SU-DHL-6 (cell line): ENCODE data around the gene NFIA.

Experiments used
- H2AFZ ChIP-seq: fragments of 200-600 bp; sonication (generic); 2 replicates; pipeline ENCODE4 v1.6.1; 2014; ENCODE audit warnings: low read depth, mild to moderate bottlenecking, moderate library complexity, mixed read lengths, antibody characterized with exemption, low read length; ENCODE audit not compliant: severe bottlenecking
- H3F3A ChIP-seq: fragments of 200-600 bp; shearing (Covaris generic); 2 replicates; pipeline ENCODE4 v1.6.0; 2016; ENCODE audit warnings: antibody characterized with exemption, mild to moderate bottlenecking; ENCODE audit not compliant: insufficient read depth
- H3K27ac ChIP-seq: fragments of 200-600 bp; sonication (generic); 2 replicates; pipeline ENCODE4 v1.5.1; 2016; ENCODE audit warnings: low read depth, mild to moderate bottlenecking, low read length, moderate library complexity, mixed read lengths
- H3K27me3 ChIP-seq: fragments of 200-600 bp; sonication (generic), shearing (Covaris generic); 2 replicates; pipeline ENCODE4 v1.6.0; 2014; ENCODE audit warnings: mild to moderate bottlenecking, low read length
- H3K36me3 ChIP-seq: fragments of 200-600 bp; sonication (generic); 2 replicates; pipeline ENCODE4 v1.6.1; 2014; ENCODE audit warnings: mild to moderate bottlenecking, low read length, mixed read lengths
- H3K4me2 ChIP-seq: fragments of 300-600, 200-600 bp; shearing (Covaris generic), sonication (generic); 2 replicates; pipeline ENCODE4 v1.6.0; 2014; ENCODE audit warnings: low read length, low read depth, mild to moderate bottlenecking; ENCODE audit not compliant: poor library complexity, severe bottlenecking
- H3K4me3 ChIP-seq: fragments of 200-600 bp; sonication (generic); 2 replicates; pipeline ENCODE4 v1.5.1; 2014; ENCODE audit warnings: antibody characterized with exemption, low read length, mild to moderate bottlenecking, mixed read lengths; ENCODE audit not compliant: insufficient read depth, poor library complexity, severe bottlenecking
- H3K79me2 ChIP-seq: fragments of 200-600 bp; sonication (generic); 2 replicates; pipeline ENCODE4 v1.6.1; 2014; ENCODE audit warnings: mild to moderate bottlenecking, low read length, moderate library complexity; ENCODE audit not compliant: insufficient read depth
- H3K9ac ChIP-seq: fragments of 200-600 bp; sonication (generic); 2 replicates; pipeline ENCODE4 v1.7.0; 2014; ENCODE audit warnings: mild to moderate bottlenecking, low read length
- H3K9me2 ChIP-seq: fragments of 200-600 bp; sonication (generic); replicated peaks from 2 replicates; pipeline ENCODE4 v1.6.1; 2014; ENCODE audit warnings: low read length; ENCODE audit not compliant: insufficient read depth
- H3K9me3 ChIP-seq: fragments of 200-600 bp; sonication (generic); 2 replicates; pipeline ENCODE4 v1.6.1; 2014; ENCODE audit warnings: low read length, mixed read lengths; ENCODE audit not compliant: insufficient read depth
- H4K20me1 ChIP-seq: fragments of 200-600 bp; sonication (generic); 2 replicates; pipeline ENCODE4 v1.6.1; 2014; ENCODE audit warnings: low read depth, mild to moderate bottlenecking, antibody characterized with exemption, low read length, moderate library complexity, mixed read lengths
- EZH2phosphoT487 ChIP-seq: fragments of 200-600 bp; sonication (generic), shearing (Covaris generic); conservative IDR thresholded peaks from 2 replicates; pipeline ENCODE4 v1.6.1; 2018; ENCODE audit warnings: mild to moderate bottlenecking, antibody characterized with exemption, low read length, moderate library complexity, mixed read lengths
- TF ChIP-seq, protein P1 (sequence below): fragments of 200-600 bp; sonication (generic); IDR thresholded peaks from one replicate; pipeline ENCODE4 v1.5.1; 2017; ENCODE audit warnings: antibody characterized with exemption, mild to moderate bottlenecking, low read length, moderate library complexity; ENCODE audit not compliant: insufficient read depth, poor library complexity, severe bottlenecking

The NFIA gene

DNA sequence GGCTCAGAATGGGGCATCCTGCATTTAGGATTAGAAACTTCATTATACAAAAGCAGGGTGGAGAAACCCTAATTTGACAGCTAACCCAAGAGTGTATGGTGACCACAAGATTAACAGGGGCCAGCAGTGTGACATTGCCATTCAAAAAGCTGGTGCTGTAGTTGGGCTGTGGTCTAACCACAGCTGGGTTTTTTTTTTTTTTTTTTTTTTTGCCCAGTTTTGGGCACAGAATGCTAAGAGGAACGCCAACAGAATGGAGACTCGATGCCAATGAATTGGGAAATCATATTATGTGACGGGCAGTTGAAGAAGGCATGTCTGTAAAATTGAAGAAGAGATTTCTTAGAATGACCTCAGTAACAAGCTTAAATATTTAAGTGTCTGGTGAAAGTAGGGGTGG is 58.4 kb downstream of the NFIA start:
- TF ChIP-seq, protein P1, sequence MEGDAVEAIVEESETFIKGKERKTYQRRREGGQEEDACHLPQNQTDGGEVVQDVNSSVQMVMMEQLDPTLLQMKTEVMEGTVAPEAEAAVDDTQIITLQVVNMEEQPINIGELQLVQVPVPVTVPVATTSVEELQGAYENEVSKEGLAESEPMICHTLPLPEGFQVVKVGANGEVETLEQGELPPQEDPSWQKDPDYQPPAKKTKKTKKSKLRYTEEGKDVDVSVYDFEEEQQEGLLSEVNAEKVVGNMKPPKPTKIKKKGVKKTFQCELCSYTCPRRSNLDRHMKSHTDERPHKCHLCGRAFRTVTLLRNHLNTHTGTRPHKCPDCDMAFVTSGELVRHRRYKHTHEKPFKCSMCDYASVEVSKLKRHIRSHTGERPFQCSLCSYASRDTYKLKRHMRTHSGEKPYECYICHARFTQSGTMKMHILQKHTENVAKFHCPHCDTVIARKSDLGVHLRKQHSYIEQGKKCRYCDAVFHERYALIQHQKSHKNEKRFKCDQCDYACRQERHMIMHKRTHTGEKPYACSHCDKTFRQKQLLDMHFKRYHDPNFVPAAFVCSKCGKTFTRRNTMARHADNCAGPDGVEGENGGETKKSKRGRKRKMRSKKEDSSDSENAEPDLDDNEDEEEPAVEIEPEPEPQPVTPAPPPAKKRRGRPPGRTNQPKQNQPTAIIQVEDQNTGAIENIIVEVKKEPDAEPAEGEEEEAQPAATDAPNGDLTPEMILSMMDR, result no peak
- TF ChIP-seq EZH2phosphoT487, result no peak
- Histone ChIP-seq H3F3A (no peaks in the 10 kb centered on the region), H3K9me3 (no peaks in the 10 kb centered on the region), H3K79me2 (no peaks in the 10 kb centered on the region), H3K27ac (no peak overlapping the region), H2AFZ (no peak overlapping the region), H4K20me1 (no peaks in the 10 kb centered on the region), H3K9me2 (no peaks in the 10 kb centered on the region), H3K27me3 (no peaks in the 10 kb centered on the region), H3K4me2 (no peak overlapping the region), H3K36me3 (no peaks in the 10 kb centered on the region), H3K4me3 (no peak overlapping the region), H3K9ac (no peak overlapping the region)

DNA sequence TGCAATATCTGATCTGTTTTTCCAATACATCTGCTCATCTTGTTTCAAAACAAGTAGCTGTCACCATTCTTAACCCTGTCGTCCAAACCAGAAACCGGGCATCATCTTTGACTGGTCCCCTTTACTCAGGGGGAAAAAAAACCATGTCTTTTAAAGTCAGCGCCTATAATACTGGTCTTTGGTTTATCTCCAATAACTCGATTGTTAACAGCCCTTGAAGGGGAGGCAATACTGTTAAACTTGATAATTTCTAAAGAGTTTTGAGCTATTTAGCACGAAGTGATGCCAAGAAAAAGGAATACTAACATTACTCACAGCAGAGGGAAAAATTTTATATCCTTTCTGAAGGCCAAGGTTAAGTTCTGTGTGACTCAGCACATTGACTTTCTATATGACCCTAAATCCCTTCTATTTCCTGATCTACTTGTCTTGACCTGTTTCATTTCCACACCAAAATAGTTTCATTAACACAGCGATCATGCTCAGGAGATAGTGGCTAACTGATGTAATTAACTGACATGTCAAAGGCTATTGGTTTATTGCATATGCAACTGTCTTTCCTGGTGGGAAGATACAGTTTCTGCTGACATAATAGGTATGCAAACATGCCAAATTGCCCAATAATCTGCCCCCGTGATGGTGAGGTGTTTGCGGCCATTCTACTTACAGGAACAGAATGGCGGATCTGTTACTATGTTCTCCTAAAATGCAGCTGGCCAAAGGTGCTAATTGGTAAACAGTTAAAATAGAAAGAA is 59.1 kb downstream of the NFIA start:
- Histone ChIP-seq H3K4me2 (no peak overlapping the region), H3K79me2 (no peaks in the 10 kb centered on the region), H2AFZ (no peak overlapping the region), H3F3A (no peaks in the 10 kb centered on the region), H3K36me3 (no peaks in the 10 kb centered on the region), H4K20me1 (no peaks in the 10 kb centered on the region), H3K27me3 (no peaks in the 10 kb centered on the region), H3K9ac (no peak overlapping the region), H3K4me3 (no peak overlapping the region), H3K9me3 (no peaks in the 10 kb centered on the region), H3K9me2 (no peaks in the 10 kb centered on the region), H3K27ac (no peak overlapping the region)
- TF ChIP-seq, protein P1, result no peak

DNA sequence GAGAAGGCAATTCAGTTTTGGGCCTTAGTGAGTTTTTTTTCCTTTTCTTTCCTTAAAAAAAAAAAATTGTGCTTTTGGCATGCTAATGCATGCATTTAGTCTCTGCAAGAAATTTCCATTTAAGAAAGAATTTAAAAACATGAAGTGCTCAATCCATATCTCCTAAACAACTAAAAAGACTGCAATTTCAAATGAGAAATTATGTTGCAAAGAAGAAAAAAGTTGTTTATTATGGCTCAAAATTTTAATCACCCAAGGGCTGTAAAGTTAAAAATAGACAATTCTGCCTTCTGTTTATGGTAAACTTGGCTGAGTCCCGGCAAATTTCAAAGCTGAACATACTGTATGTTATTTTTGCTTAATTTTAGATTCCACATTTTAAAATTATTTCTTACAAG is 59.7 kb downstream of the NFIA start:
- Histone ChIP-seq H3K9ac (no peak overlapping the region), H3K4me2 (no peak overlapping the region)

More for the DNA sequence above, 59.7 kb downstream of the NFIA start:
- Histone ChIP-seq H3K9me2 (no peaks in the 10 kb centered on the region), H3K36me3 (no peaks in the 10 kb centered on the region), H4K20me1 (no peaks in the 10 kb centered on the region), H3K79me2 (no peaks in the 10 kb centered on the region), H2AFZ (no peak overlapping the region), H3K27ac (no peak overlapping the region), H3K27me3 (no peaks in the 10 kb centered on the region), H3F3A (no peaks in the 10 kb centered on the region), H3K4me3 (no peak overlapping the region), H3K9me3 (no peaks in the 10 kb centered on the region)
- TF ChIP-seq, protein P1, result no peak
- no peak for TF ChIP-seq EZH2phosphoT487
